Stimulated activated memory B cell treated with anti-CD40 and anti-IgM and Interleukin-4, amounts not matched to agents 10 μg/mL and 1 μg/mL and 100 μg/mL, for 72 hours (primary cell): Measurements from ENCODE around the gene TARS3.
A peak's percentile ranks its signal among the peaks of the same experiment; 100 is the strongest.
"Not testable (repeated sequence)": the region's sequence is repeated elsewhere in the genome, so short reads cannot be mapped to it uniquely, and the experiment has no call there.

Experiments used
- ATAC-seq: fragments of 150-1000 bp; cut with Tn5 transposase; 2 replicates; pipeline ENCODE4 v1.10.0; 2021
- H3K27ac Mint-ChIP-seq: one replicate; pipeline ENCODE4 v1.8.0; 2022; ENCODE audit warnings: mild to moderate bottlenecking, mixed read lengths
- H3K27me3 Mint-ChIP-seq: one replicate; pipeline ENCODE4 v1.8.0; 2022; ENCODE audit warnings: mixed read lengths
- H3K36me3 Mint-ChIP-seq: one replicate; pipeline ENCODE4 v1.8.0; 2022; ENCODE audit warnings: mixed read lengths
- H3K4me1 Mint-ChIP-seq: one replicate; pipeline ENCODE4 v1.8.0; 2022; ENCODE audit warnings: mixed read lengths
- H3K4me3 Mint-ChIP-seq: one replicate; pipeline ENCODE4 v1.8.0; 2022; ENCODE audit warnings: mild to moderate bottlenecking, moderate library complexity, mixed read lengths
- H3K9me3 Mint-ChIP-seq: one replicate; pipeline ENCODE4 v1.8.0; 2022; ENCODE audit warnings: mixed read lengths

TARS3 gene

GRCh38 chr15:101723874-101724674 lies at the start of gene TARS3:
Gene TARS3 (minus strand): TSS chr15:101724473. CDS start chr15:101724387, 86 bp downstream.
- H3K9me3 Mint-ChIP-seq, result peaks cover 7% of the 10 kb centered on the region
- H3K4me1 Mint-ChIP-seq, result peaks cover 15% of the 10 kb centered on the region
- peak within 1 kb of the TSS; percentile 82 for H3K4me3 Mint-ChIP-seq
- ATAC-seq, result peak; percentile 97
- H3K27me3 Mint-ChIP-seq, result no peaks in the 10 kb centered on the region
- H3K27ac Mint-ChIP-seq, result peak within 1 kb of the TSS; percentile 76
- peaks cover 27% of the 10 kb centered on the region for H3K36me3 Mint-ChIP-seq

GRCh38 chr15:101773496-101774100 lies 49.3 kb upstream of the TARS3 start:
- Mint-ChIP-seq H3K27me3 (peaks cover 19% of the 10 kb centered on the region), H3K4me1 (no peaks in the 10 kb centered on the region), H3K27ac (no peak overlapping the region), H3K4me3 (no peak overlapping the region), H3K36me3 (peaks cover 11% of the 10 kb centered on the region), H3K9me3 (no peaks in the 10 kb centered on the region)
- ATAC-seq, result no peak

- Mint-ChIP-seq H3K36me3 (peaks cover 11% of the 10 kb centered on the region), H3K4me1 (no peaks in the 10 kb centered on the region), H3K9me3 (no peaks in the 10 kb centered on the region), H3K27me3 (peaks cover 12% of the 10 kb centered on the region), H3K4me3 (no peak overlapping the region), H3K27ac (no peak overlapping the region)
- ATAC-seq, result no peak
These were observed 48.6 kb upstream of the TARS3 start for GRCh38 chr15:101772921-101773320.

GRCh38 chr15:101767083-101767640 lies 42.9 kb upstream of the TARS3 start:
- H3K27me3 Mint-ChIP-seq, H3K9me3 Mint-ChIP-seq, H3K27ac Mint-ChIP-seq, H3K4me1 Mint-ChIP-seq, ATAC-seq, H3K36me3 Mint-ChIP-seq, H3K4me3 Mint-ChIP-seq: not testable (repeated sequence)

- Mint-ChIP-seq H3K36me3 (peaks cover 6% of the 10 kb centered on the region), H3K27ac (no peak overlapping the region), H3K27me3 (no peaks in the 10 kb centered on the region), H3K4me3 (no peak overlapping the region), H3K4me1 (no peaks in the 10 kb centered on the region), H3K9me3 (peaks cover 3% of the 10 kb centered on the region)
- no peak for ATAC-seq
These were observed 41.6 kb upstream of the TARS3 start for GRCh38 chr15:101765772-101766456.

- not testable (repeated sequence) for H3K4me1 Mint-ChIP-seq, H3K4me3 Mint-ChIP-seq, H3K27me3 Mint-ChIP-seq, H3K9me3 Mint-ChIP-seq, H3K27ac Mint-ChIP-seq, H3K36me3 Mint-ChIP-seq, ATAC-seq
These were observed 41.0 kb upstream of the TARS3 start for GRCh38 chr15:101765340-101765671.

GRCh38 chr15:101764669-101765339 lies 40.5 kb upstream of the TARS3 start:
- H3K27ac Mint-ChIP-seq, H3K4me3 Mint-ChIP-seq, H3K9me3 Mint-ChIP-seq, H3K27me3 Mint-ChIP-seq, H3K36me3 Mint-ChIP-seq, H3K4me1 Mint-ChIP-seq, ATAC-seq: not testable (repeated sequence)

GRCh38 chr15:101746716-101747082 lies 22.4 kb upstream of the TARS3 start:
- peaks cover 11% of the 10 kb centered on the region for H3K4me1 Mint-ChIP-seq
- not testable (repeated sequence) for H3K9me3 Mint-ChIP-seq, H3K36me3 Mint-ChIP-seq, H3K27me3 Mint-ChIP-seq
- peak; percentile 50 for ATAC-seq
- H3K27ac Mint-ChIP-seq, result peak overlapping the region; percentile 62
- H3K4me3 Mint-ChIP-seq, result peak overlapping the region; percentile 82

GRCh38 chr15:101734837-101735236 lies 10.6 kb upstream of the TARS3 start:
- not testable (repeated sequence) for H3K27ac Mint-ChIP-seq, H3K4me3 Mint-ChIP-seq, H3K4me1 Mint-ChIP-seq, H3K27me3 Mint-ChIP-seq, H3K9me3 Mint-ChIP-seq, H3K36me3 Mint-ChIP-seq, ATAC-seq

GRCh38 chr15:101733545-101733944 lies 9.3 kb upstream of the TARS3 start:
- no peak for ATAC-seq
- H3K36me3 Mint-ChIP-seq, result peaks cover 5% of the 10 kb centered on the region
- no peaks in the 10 kb centered on the region for H3K27me3 Mint-ChIP-seq
- H3K4me1 Mint-ChIP-seq, result no peaks in the 10 kb centered on the region
- H3K9me3 Mint-ChIP-seq, result no peaks in the 10 kb centered on the region
- H3K27ac Mint-ChIP-seq, result no peak overlapping the region
- H3K4me3 Mint-ChIP-seq, result no peak overlapping the region

- Mint-ChIP-seq H3K27me3 (no peaks in the 10 kb centered on the region), H3K4me3 (no peak overlapping the region), H3K9me3 (no peaks in the 10 kb centered on the region), H3K4me1 (no peaks in the 10 kb centered on the region), H3K36me3 (peaks cover 5% of the 10 kb centered on the region), H3K27ac (no peak overlapping the region)
- no peak for ATAC-seq
These were observed 8.5 kb upstream of the TARS3 start for GRCh38 chr15:101732772-101733171.

GRCh38 chr15:101731746-101732145 lies 7.5 kb upstream of the TARS3 start:
- Mint-ChIP-seq H3K4me1 (no peaks in the 10 kb centered on the region), H3K4me3 (no peak overlapping the region), H3K27ac (no peak overlapping the region), H3K9me3 (no peaks in the 10 kb centered on the region), H3K27me3 (no peaks in the 10 kb centered on the region), H3K36me3 (peaks cover 5% of the 10 kb centered on the region)
- no peak for ATAC-seq

- Mint-ChIP-seq H3K27ac (no peak overlapping the region), H3K4me1 (peaks cover 11% of the 10 kb centered on the region), H3K36me3 (peaks cover 3% of the 10 kb centered on the region), H3K27me3 (no peaks in the 10 kb centered on the region), H3K9me3 (no peaks in the 10 kb centered on the region), H3K4me3 (no peak overlapping the region)
- no peak for ATAC-seq
These were observed 2.9 kb upstream of the TARS3 start for GRCh38 chr15:101727186-101727585.

GRCh38 chr15:101725073-101725472 lies 800 bp upstream of the TARS3 start:
- Mint-ChIP-seq H3K4me3 (no peak overlapping the region), H3K27ac (no peak overlapping the region), H3K36me3 (peaks cover 20% of the 10 kb centered on the region), H3K27me3 (no peaks in the 10 kb centered on the region), H3K9me3 (peaks cover 7% of the 10 kb centered on the region), H3K4me1 (peaks cover 15% of the 10 kb centered on the region)
- no peak for ATAC-seq

GRCh38 chr15:101724675-101725005 lies 367 bp upstream of the TARS3 start:
- Mint-ChIP-seq H3K27me3 (no peaks in the 10 kb centered on the region), H3K4me3 (peak overlapping the region; percentile 29), H3K27ac (no peak overlapping the region), H3K9me3 (peaks cover 7% of the 10 kb centered on the region), H3K4me1 (peaks cover 15% of the 10 kb centered on the region), H3K36me3 (peaks cover 21% of the 10 kb centered on the region)
- no peak for ATAC-seq
